ENCODE data around the gene UBE3D.

DNA sequence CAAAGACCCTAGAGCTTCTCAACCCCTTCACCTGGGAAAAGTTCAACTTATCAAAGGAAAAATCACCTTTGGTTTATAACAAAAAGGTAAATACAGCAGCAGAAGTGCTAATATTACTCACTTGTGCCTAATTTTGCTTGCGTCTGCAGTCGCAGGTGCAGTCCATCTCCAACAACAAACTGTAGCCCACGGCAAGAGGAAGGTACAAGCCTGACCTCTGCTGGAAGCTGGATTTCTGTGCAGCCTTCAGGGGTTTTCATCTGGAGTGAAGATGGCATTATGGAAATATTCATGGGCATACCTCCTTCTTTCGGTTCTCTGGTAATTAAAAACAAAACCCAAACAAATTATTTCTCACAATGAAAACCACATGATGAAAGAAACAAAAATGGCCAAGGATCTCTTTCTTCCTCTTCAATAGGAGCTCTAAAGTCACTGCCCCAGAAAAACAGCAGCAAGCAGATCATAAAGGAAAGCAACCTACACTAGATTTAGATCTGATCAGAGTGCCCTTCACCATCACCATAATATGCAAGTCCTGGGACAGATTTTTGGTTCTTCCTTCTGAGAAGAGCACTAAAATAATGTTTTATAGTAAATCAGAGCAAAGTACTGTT is 7.8 kb downstream of the UBE3D start:
- TF ChIP-seq POLR2A (IDR thresholded peaks at IDR 0.05; ENCODE audit: low read depth, low read length), result no peak
- TF ChIP-seq, protein P1, sequence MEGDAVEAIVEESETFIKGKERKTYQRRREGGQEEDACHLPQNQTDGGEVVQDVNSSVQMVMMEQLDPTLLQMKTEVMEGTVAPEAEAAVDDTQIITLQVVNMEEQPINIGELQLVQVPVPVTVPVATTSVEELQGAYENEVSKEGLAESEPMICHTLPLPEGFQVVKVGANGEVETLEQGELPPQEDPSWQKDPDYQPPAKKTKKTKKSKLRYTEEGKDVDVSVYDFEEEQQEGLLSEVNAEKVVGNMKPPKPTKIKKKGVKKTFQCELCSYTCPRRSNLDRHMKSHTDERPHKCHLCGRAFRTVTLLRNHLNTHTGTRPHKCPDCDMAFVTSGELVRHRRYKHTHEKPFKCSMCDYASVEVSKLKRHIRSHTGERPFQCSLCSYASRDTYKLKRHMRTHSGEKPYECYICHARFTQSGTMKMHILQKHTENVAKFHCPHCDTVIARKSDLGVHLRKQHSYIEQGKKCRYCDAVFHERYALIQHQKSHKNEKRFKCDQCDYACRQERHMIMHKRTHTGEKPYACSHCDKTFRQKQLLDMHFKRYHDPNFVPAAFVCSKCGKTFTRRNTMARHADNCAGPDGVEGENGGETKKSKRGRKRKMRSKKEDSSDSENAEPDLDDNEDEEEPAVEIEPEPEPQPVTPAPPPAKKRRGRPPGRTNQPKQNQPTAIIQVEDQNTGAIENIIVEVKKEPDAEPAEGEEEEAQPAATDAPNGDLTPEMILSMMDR (conservative IDR thresholded peaks at IDR 0.05; ENCODE audit: low read depth, low read length), result peak; percentile 79
- TF ChIP-seq RCOR1 (IDR thresholded peaks at IDR 0.05; ENCODE audit: insufficient replicate concordance, low read length), result no peak
- TF ChIP-seq, protein P2, sequence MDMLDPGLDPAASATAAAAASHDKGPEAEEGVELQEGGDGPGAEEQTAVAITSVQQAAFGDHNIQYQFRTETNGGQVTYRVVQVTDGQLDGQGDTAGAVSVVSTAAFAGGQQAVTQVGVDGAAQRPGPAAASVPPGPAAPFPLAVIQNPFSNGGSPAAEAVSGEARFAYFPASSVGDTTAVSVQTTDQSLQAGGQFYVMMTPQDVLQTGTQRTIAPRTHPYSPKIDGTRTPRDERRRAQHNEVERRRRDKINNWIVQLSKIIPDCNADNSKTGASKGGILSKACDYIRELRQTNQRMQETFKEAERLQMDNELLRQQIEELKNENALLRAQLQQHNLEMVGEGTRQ (IDR thresholded peaks at IDR 0.05; ENCODE audit: low read depth, low read length), result no peak
- TF ChIP-seq CHD1 (IDR thresholded peaks at IDR 0.05; ENCODE audit: low read depth, low read length), result no peak
- peak; percentile 83 for TF ChIP-seq SMC3 (IDR thresholded peaks at IDR 0.05; ENCODE audit: low read depth, low read length)
- peak; percentile 84 for TF ChIP-seq RAD21 (IDR thresholded peaks at IDR 0.05; ENCODE audit: low read length)
- no peak for TF ChIP-seq CEBPB (IDR thresholded peaks at IDR 0.05; ENCODE audit: low read depth, low read length)
- no peak for TF ChIP-seq MAFK (IDR thresholded peaks at IDR 0.05; ENCODE audit: low read depth, low read length)
- TF ChIP-seq, protein P3, sequence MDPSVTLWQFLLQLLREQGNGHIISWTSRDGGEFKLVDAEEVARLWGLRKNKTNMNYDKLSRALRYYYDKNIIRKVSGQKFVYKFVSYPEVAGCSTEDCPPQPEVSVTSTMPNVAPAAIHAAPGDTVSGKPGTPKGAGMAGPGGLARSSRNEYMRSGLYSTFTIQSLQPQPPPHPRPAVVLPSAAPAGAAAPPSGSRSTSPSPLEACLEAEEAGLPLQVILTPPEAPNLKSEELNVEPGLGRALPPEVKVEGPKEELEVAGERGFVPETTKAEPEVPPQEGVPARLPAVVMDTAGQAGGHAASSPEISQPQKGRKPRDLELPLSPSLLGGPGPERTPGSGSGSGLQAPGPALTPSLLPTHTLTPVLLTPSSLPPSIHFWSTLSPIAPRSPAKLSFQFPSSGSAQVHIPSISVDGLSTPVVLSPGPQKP (IDR thresholded peaks at IDR 0.05; ENCODE audit: borderline replicate concordance, low read depth, low read length), result no peak
- no peak for TF ChIP-seq BHLHE40 (IDR thresholded peaks at IDR 0.05; ENCODE audit: low read depth, low read length)
- no peak for TF ChIP-seq RFX5 (IDR thresholded peaks at IDR 0.05; ENCODE audit: low read depth, low read length)
- TF ChIP-seq NFE2L2 (IDR thresholded peaks at IDR 0.05; ENCODE audit: low read depth, low read length), result no peak
- no peak for TF ChIP-seq FOS (IDR thresholded peaks at IDR 0.05; ENCODE audit: low read depth, low read length)

All from IMR-90 (cell line).